ENCODE measurements around the gene ERI2.

ERI2 gene

GRCh38 chr16:20806168-20807050 is at the start of gene ERI2, which contains the start of gene REXO5:
Gene ERI2, minus strand, starts transcription at chr16:20806472. Its CDS starts 42 bp downstream, at chr16:20806430.
Gene REXO5, plus strand, starts transcription at chr16:20806527. Its CDS starts 427 bp downstream, at chr16:20806954.
- in situ Hi-C loops (cut with HindIII; ENCODE audit: low sequenced_read_pairs): no loop called here

- in situ Hi-C loops (cut with HindIII; ENCODE audit: low sequenced_read_pairs): no loop called here
These were observed 48.7 kb upstream of the ERI2 start for GRCh38 chr16:20854963-20855362.

- in situ Hi-C loops (cut with HindIII; ENCODE audit: low sequenced_read_pairs): no loop called here
These were observed 47.8 kb upstream of the ERI2 start for GRCh38 chr16:20853981-20854620.

- in situ Hi-C loops (cut with HindIII; ENCODE audit: low sequenced_read_pairs): no loop called here
These were observed 46.9 kb upstream of the ERI2 start for GRCh38 chr16:20853143-20853542.

GRCh38 chr16:20851601-20852000 is 45.3 kb upstream of the ERI2 start:
- in situ Hi-C loops (cut with HindIII; ENCODE audit: low sequenced_read_pairs): no loop called here

- in situ Hi-C loops (cut with HindIII; ENCODE audit: low sequenced_read_pairs): no loop called here
These were observed 44.7 kb upstream of the ERI2 start for GRCh38 chr16:20850981-20851380.

GRCh38 chr16:20849589-20850390 is 43.5 kb upstream of the ERI2 start:
- in situ Hi-C loops (cut with HindIII; ENCODE audit: low sequenced_read_pairs): loop anchor here (5.0 to 10.0 kb wide), 2 partner anchors 58 to 235 kb away; no protein-coding TSS in a partner anchor

GRCh38 chr16:20847550-20847949 is 41.3 kb upstream of the ERI2 start:
- in situ Hi-C loops (cut with HindIII; ENCODE audit: low sequenced_read_pairs): loop anchor here (5.0 to 10.0 kb wide), 2 partner anchors 60 to 237 kb away; no protein-coding TSS in a partner anchor

- in situ Hi-C loops (cut with HindIII; ENCODE audit: low sequenced_read_pairs): loop anchor here (5.0 to 10.0 kb wide), 2 partner anchors 61 to 238 kb away; no protein-coding TSS in a partner anchor
These were observed 40.3 kb upstream of the ERI2 start for GRCh38 chr16:20846551-20846950.

GRCh38 chr16:20846030-20846429 is 39.8 kb upstream of the ERI2 start:
- in situ Hi-C loops (cut with HindIII; ENCODE audit: low sequenced_read_pairs): loop anchor here (5.0 to 10.0 kb wide), 2 partner anchors 61 to 239 kb away; no protein-coding TSS in a partner anchor

GRCh38 chr16:20844588-20844987 is 38.3 kb upstream of the ERI2 start:
- in situ Hi-C loops (cut with HindIII; ENCODE audit: low sequenced_read_pairs): loop anchor here (10.0 kb wide), 1 partner anchor 240 kb away; no protein-coding TSS in a partner anchor

- in situ Hi-C loops (cut with HindIII; ENCODE audit: low sequenced_read_pairs): loop anchor here (10.0 kb wide), 1 partner anchor 241 kb away; no protein-coding TSS in a partner anchor
These were observed 37.8 kb upstream of the ERI2 start for GRCh38 chr16:20844054-20844453.

- in situ Hi-C loops (cut with HindIII; ENCODE audit: low sequenced_read_pairs): no loop called here
These were observed 33.2 kb upstream of the ERI2 start for GRCh38 chr16:20839504-20839903.

- in situ Hi-C loops (cut with HindIII; ENCODE audit: low sequenced_read_pairs): no loop called here
These were observed 32.0 kb upstream of the ERI2 start for GRCh38 chr16:20838240-20838639.

GRCh38 chr16:20833086-20833485 is 26.8 kb upstream of the ERI2 start:
- in situ Hi-C loops (cut with HindIII; ENCODE audit: low sequenced_read_pairs): no loop called here

GRCh38 chr16:20830372-20830771 is 24.1 kb upstream of the ERI2 start:
- in situ Hi-C loops (cut with HindIII; ENCODE audit: low sequenced_read_pairs): no loop called here

- in situ Hi-C loops (cut with HindIII; ENCODE audit: low sequenced_read_pairs): loop anchor here (5.0 kb wide), 1 partner anchor 42 kb away; no protein-coding TSS in a partner anchor
These were observed 23.3 kb upstream of the ERI2 start for GRCh38 chr16:20829536-20829935.

- in situ Hi-C loops (cut with HindIII; ENCODE audit: low sequenced_read_pairs): loop anchor here (5.0 kb wide), 1 partner anchor 39 kb away; no protein-coding TSS in a partner anchor
These were observed 19.8 kb upstream of the ERI2 start for GRCh38 chr16:20826039-20826566.

- in situ Hi-C loops (cut with HindIII; ENCODE audit: low sequenced_read_pairs): no loop called here
These were observed 16.5 kb upstream of the ERI2 start for GRCh38 chr16:20822521-20823325.

Data from endothelial cell of hepatic sinusoid (primary cell).